Immature natural killer cell (primary cell): ENCODE measurements around the gene PRMT2. TPM values are rescaled to one million over a fixed set of nuclear protein-coding genes. Genes with fewer than 3 reads are reported as not detected.

ENCODE experiments used
- DNase-seq, 3 donors: peaks; one replicate each; pipeline ENCODE4 v3.0.0; 2022; ENCODE audit warnings: mixed read lengths in 1 of 3
- H3K27ac Mint-ChIP-seq, 6 donors: one replicate each; pipeline ENCODE4 v1.8.0; 2020; ENCODE audit warnings: mixed read lengths in 6 of 6, mild to moderate bottlenecking in 5 of 6, inconsistent platforms in 4 of 6, moderate library complexity in 3 of 6
- H3K27me3 Mint-ChIP-seq, 3 donors: one replicate each; pipeline ENCODE4 v1.8.0; 2020 to 2021; ENCODE audit warnings: low read depth in 3 of 3, mild to moderate bottlenecking in 3 of 3, mixed read lengths in 3 of 3, moderate library complexity in 3 of 3, inconsistent platforms in 1 of 3
- H3K36me3 Mint-ChIP-seq, 3 donors: one replicate each; pipeline ENCODE4 v1.8.0; 2020; ENCODE audit warnings: mixed read lengths in 3 of 3, inconsistent platforms in 2 of 3, mild to moderate bottlenecking in 2 of 3
- H3K4me1 Mint-ChIP-seq, 2 donors: one replicate each; pipeline ENCODE4 v1.8.0; 2020; ENCODE audit warnings: inconsistent platforms in 2 of 2, mild to moderate bottlenecking in 2 of 2, mixed read lengths in 2 of 2, moderate library complexity in 1 of 2
- H3K4me3 Mint-ChIP-seq, 5 donors: one replicate each; pipeline ENCODE4 v1.8.0; 2020; ENCODE audit warnings: mild to moderate bottlenecking in 5 of 5, mixed read lengths in 5 of 5, inconsistent platforms in 3 of 5, moderate library complexity in 3 of 5
- H3K9me3 Mint-ChIP-seq, 6 donors: one replicate each; pipeline ENCODE4 v1.8.0; 2020; ENCODE audit warnings: mild to moderate bottlenecking in 6 of 6, mixed read lengths in 6 of 6, inconsistent platforms in 4 of 6, moderate library complexity in 3 of 6
- polyA plus RNA-seq, 3 donors: library from polyadenylated mRNA; unstranded; fragments of 300-500 nt; fragmentation: Illumina TruSeq; gene quantifications; one replicate each; pipeline ENCODE4 v1.2.3, GENCODE V29; 2021

PRMT2 gene
- polyA plus RNA-seq, 3 donors from 2014 or later, result 386 to 451 (median 444) TPM

GRCh38 chr21:46655230-46655629, 19.8 kb downstream of the PRMT2 start:
- Mint-ChIP-seq H3K4me3 (no peak overlapping the region), H3K27ac (peak overlapping the region in 2 of 6 donors; percentile 16 to 35), H3K27me3 (peaks cover 0 to 3% (median 1%) of the 10 kb centered on the region in 3 donors), H3K4me1 (peaks cover 18 to 73% of the 10 kb centered on the region in 2 donors), H3K9me3 (peaks cover 3 to 22% (median 11%) of the 10 kb centered on the region in 6 donors), H3K36me3 (peaks cover 59 to 76% (median 62%) of the 10 kb centered on the region in 3 donors)
- DNase-seq, result no peak

GRCh38 chr21:46656820-46657219, 21.3 kb downstream of the PRMT2 start:
- peaks cover 3 to 22% (median 11%) of the 10 kb centered on the region in 6 donors for H3K9me3 Mint-ChIP-seq
- no peak for DNase-seq
- no peak overlapping the region for H3K4me3 Mint-ChIP-seq
- peak overlapping the region in 2 of 6 donors; percentile 0 to 76 for H3K27ac Mint-ChIP-seq
- H3K4me1 Mint-ChIP-seq, result peaks cover 19 to 79% of the 10 kb centered on the region in 2 donors
- peaks cover 0 to 1% (median 0%) of the 10 kb centered on the region in 3 donors for H3K27me3 Mint-ChIP-seq
- H3K36me3 Mint-ChIP-seq, result peaks cover 56 to 72% (median 63%) of the 10 kb centered on the region in 3 donors

DNA sequence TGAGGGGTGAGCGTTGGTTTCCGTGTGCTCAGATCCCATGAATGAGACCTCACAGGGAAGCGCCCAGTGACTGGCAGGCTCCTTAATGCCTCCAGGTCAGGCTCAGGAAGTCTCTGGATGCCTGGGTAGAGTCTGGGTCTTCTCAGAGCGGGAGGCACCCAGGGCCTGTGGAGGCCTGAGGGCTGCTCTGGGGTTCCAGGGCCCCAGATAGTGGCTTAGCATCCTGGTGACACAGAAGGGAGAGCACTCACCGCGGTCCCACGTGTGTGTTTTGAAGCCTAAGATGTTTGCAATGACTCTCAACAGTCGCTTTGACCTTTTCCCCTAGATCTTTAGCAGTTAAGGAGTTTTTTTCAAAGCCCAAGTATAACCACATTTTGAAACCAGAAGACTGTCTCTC, 25.0 kb downstream of the PRMT2 start:
- no peak for DNase-seq
- H3K9me3 Mint-ChIP-seq, result peaks cover 0 to 8% (median 4%) of the 10 kb centered on the region in 6 donors
- peaks cover 31 to 57% (median 33%) of the 10 kb centered on the region in 3 donors for H3K36me3 Mint-ChIP-seq
- peak overlapping the region in 2 of 5 donors; percentile 39 to 58 for H3K4me3 Mint-ChIP-seq
- H3K27me3 Mint-ChIP-seq, result no peaks in the 10 kb centered on the region
- H3K27ac Mint-ChIP-seq, result peak overlapping the region; percentile 72 to 86 (median 78)
- peaks cover 15 to 59% of the 10 kb centered on the region in 2 donors for H3K4me1 Mint-ChIP-seq

GRCh38 chr21:46661211-46661625, 25.7 kb downstream of the PRMT2 start:
- Mint-ChIP-seq H3K4me1 (peaks cover 15 to 57% of the 10 kb centered on the region in 2 donors), H3K4me3 (peak overlapping the region; percentile 6 to 64 (median 47)), H3K27ac (peak overlapping the region in 3 of 6 donors; percentile 39 to 79 (median 74)), H3K36me3 (peaks cover 26 to 52% (median 31%) of the 10 kb centered on the region in 3 donors), H3K9me3 (peaks cover 0 to 2% (median 0%) of the 10 kb centered on the region in 6 donors), H3K27me3 (no peaks in the 10 kb centered on the region)
- peak in 2 of 3 donors; percentile 55 to 59 for DNase-seq

- Mint-ChIP-seq H3K36me3 (peaks cover 20 to 46% (median 26%) of the 10 kb centered on the region in 3 donors), H3K27me3 (no peaks in the 10 kb centered on the region), H3K4me1 (peaks cover 18 to 51% of the 10 kb centered on the region in 2 donors), H3K4me3 (peak overlapping the region in 4 of 5 donors; percentile 18 to 49 (median 43)), H3K27ac (peak overlapping the region in 1 of 6 donors; percentile 79), H3K9me3 (no peaks in the 10 kb centered on the region)
- DNase-seq, result no peak
Measured at GRCh38 chr21:46661642-46662366, 26.3 kb downstream of the PRMT2 start.

DNA sequence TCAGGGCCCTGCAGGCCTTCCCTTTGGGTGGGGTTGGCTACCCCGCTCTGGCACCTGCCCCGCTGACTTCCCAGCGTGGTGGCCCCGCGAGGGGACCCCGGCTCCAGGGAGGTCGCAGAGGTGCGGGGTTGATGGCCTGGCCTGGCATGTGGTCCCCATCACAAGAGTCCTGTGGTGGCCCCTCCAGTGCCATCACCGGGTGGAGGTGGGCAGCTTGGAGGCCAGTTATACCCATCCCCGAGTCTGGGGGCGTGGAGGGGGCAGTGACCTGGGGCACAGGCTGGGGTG, 26.8 kb downstream of the PRMT2 start:
- no peak for DNase-seq
- no peaks in the 10 kb centered on the region for H3K27me3 Mint-ChIP-seq
- peaks cover 16 to 41% (median 22%) of the 10 kb centered on the region in 3 donors for H3K36me3 Mint-ChIP-seq
- peaks cover 17 to 46% of the 10 kb centered on the region in 2 donors for H3K4me1 Mint-ChIP-seq
- peak overlapping the region in 2 of 6 donors; percentile 32 to 57 for H3K27ac Mint-ChIP-seq
- H3K9me3 Mint-ChIP-seq, result no peaks in the 10 kb centered on the region
- no peak overlapping the region for H3K4me3 Mint-ChIP-seq

DNA sequence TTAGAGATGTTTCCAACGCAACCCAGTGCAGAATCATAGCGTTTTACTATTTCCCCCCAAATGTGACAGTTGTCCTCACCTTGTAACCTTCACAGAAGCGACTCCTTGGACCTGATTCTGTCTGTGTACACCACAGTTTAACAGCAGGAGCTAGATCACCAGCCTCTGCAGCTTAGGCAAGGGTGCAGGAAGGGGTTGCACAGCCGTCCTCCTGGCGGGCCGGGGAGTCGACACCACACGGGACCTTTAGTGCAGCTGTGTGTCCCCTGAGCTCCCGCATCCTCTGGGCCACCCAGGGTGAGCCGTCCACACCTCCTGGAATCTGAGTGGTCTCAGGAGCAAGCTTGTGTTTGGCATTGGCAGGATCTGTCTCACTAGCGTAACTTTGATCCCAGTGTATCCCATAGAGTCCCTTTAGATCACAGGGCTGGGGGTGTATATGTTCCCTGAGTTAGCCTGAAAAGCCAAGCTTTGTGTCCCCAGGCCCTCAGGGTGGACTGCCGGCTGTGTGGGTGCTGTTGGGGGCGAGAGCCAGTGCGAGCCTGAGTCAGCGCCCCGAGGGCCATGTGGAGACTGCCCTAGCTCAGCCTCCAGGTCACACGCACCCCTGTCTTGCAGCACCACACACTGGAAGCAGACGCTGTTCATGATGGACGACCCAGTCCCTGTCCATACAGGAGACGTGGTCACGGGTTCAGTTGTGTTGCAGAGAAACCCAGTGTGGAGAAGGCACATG, 27.5 kb downstream of the PRMT2 start:
- H3K27ac Mint-ChIP-seq, result peak overlapping the region in 5 of 6 donors; percentile 23 to 64 (median 59)
- no peaks in the 10 kb centered on the region for H3K27me3 Mint-ChIP-seq
- H3K4me3 Mint-ChIP-seq, result no peak overlapping the region
- H3K9me3 Mint-ChIP-seq, result no peaks in the 10 kb centered on the region
- DNase-seq, result no peak
- peaks cover 20 to 43% of the 10 kb centered on the region in 2 donors for H3K4me1 Mint-ChIP-seq
- H3K36me3 Mint-ChIP-seq, result peaks cover 16 to 35% (median 17%) of the 10 kb centered on the region in 3 donors

- Mint-ChIP-seq H3K4me1 (peaks cover 23 to 40% of the 10 kb centered on the region in 2 donors), H3K4me3 (no peak overlapping the region), H3K27ac (peak overlapping the region in 4 of 6 donors; percentile 24 to 64 (median 60)), H3K9me3 (no peaks in the 10 kb centered on the region), H3K36me3 (peaks cover 10 to 27% (median 11%) of the 10 kb centered on the region in 3 donors), H3K27me3 (no peaks in the 10 kb centered on the region)
- DNase-seq, result no peak
Measured at GRCh38 chr21:46663754-46664153, 28.3 kb downstream of the PRMT2 start.

- H3K27ac Mint-ChIP-seq, result peak overlapping the region in 1 of 6 donors; percentile 39
Measured at GRCh38 chr21:46664316-46664995, 29.0 kb downstream of the PRMT2 start.

GRCh38 chr21:46665566-46665965, 30.1 kb downstream of the PRMT2 start:
- H3K9me3 Mint-ChIP-seq, result no peaks in the 10 kb centered on the region
- H3K4me1 Mint-ChIP-seq, result peaks cover 16 to 23% of the 10 kb centered on the region in 2 donors
- H3K27me3 Mint-ChIP-seq, result no peaks in the 10 kb centered on the region
- H3K36me3 Mint-ChIP-seq, result peaks cover 10 to 22% (median 10%) of the 10 kb centered on the region in 3 donors
- no peak for DNase-seq
- peak overlapping the region in 5 of 6 donors; percentile 14 to 62 (median 44) for H3K27ac Mint-ChIP-seq
- peak overlapping the region in 4 of 5 donors; percentile 22 to 58 (median 46) for H3K4me3 Mint-ChIP-seq

More at GRCh38 chr21:46664316-46664995, 29.0 kb downstream of the PRMT2 start:
- H3K4me1 Mint-ChIP-seq, result peaks cover 21 to 34% of the 10 kb centered on the region in 2 donors
- no peak for DNase-seq
- no peaks in the 10 kb centered on the region for H3K9me3 Mint-ChIP-seq
- no peak overlapping the region for H3K4me3 Mint-ChIP-seq
- peaks cover 10 to 22% (median 11%) of the 10 kb centered on the region in 3 donors for H3K36me3 Mint-ChIP-seq
- no peaks in the 10 kb centered on the region for H3K27me3 Mint-ChIP-seq

DNA sequence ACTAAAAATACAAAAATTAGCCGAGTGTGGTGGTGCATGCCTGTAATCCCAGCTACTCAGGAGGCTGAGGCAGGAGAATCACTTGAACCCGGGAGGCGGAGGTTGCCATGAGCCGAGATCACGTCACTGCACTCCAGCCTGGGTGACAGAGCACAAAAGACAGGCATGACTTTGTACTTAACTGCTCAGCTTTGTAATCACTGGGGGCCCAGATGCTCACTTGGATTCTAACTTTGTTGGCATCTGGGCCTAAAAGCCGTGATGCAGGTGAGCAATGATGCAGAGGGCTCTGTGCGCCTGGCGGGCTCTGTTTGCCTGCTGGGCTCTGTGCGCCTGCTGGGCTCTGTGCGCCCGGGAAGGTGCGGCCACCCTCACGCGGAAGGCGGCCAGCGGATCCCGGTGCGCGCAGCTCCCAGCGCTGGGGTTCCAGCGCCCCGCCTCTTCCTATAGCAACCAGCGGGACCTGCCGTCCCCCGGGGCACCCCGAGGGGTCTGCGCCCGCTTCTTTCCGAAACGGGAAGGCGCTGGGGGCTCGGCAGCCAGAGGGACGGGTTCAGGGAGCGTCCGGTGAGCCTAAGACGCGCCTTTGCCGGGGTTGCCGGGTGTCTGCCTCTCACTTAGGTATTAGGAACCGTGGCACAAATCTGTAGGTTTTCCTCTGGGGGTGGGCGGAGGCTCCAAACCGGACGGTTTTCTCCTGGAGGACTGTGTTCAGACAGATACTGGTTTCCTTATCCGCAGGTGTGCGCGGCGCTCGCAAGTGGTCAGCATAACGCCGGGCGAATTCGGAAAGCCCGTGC, 31.7 kb downstream of the PRMT2 start:
- DNase-seq, result peak in 2 of 3 donors; percentile 10 to 19
- Mint-ChIP-seq H3K27me3 (no peaks in the 10 kb centered on the region), H3K27ac (peak overlapping the region in 1 of 6 donors; percentile 30), H3K9me3 (no peaks in the 10 kb centered on the region), H3K4me1 (peaks cover 11 to 15% of the 10 kb centered on the region in 2 donors), H3K36me3 (peaks cover 8 to 22% (median 10%) of the 10 kb centered on the region in 3 donors), H3K4me3 (peak overlapping the region; percentile 81 to 89 (median 86))

DNA sequence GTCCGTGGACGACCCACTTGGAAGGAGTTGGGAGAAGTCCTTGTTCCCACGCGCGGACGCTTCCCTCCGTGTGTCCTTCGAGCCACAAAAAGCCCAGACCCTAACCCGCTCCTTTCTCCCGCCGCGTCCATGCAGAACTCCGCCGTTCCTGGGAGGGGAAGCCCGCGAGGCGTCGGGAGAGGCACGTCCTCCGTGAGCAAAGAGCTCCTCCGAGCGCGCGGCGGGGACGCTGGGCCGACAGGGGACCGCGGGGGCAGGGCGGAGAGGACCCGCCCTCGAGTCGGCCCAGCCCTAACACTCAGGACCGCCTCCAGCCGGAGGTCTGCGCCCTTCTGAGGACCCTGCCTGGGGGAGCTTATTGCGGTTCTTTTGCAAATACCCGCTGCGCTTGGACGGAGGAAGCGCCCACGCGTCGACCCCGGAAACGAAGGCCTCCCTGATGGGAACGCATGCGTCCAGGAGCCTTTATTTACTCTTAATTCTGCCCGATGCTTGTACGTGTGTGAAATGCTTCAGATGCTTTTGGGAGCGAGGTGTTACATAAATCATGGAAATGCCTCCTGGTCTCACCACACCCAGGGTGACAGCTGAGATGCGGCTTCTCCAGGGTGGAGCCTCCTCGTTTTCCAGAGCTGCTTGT, 32.4 kb downstream of the PRMT2 start:
- Mint-ChIP-seq H3K27me3 (no peaks in the 10 kb centered on the region), H3K4me3 (peak overlapping the region; percentile 81 to 89 (median 86)), H3K9me3 (no peaks in the 10 kb centered on the region), H3K4me1 (peaks cover 11 to 15% of the 10 kb centered on the region in 2 donors), H3K36me3 (peaks cover 8 to 22% (median 10%) of the 10 kb centered on the region in 3 donors), H3K27ac (peak overlapping the region in 2 of 6 donors; percentile 30 to 49)
- DNase-seq, result no peak
